GM12878 (cell line): ENCODE measurements around the gene GALT. TPM values are rescaled to one million over a fixed set of nuclear protein-coding genes. Genes with fewer than 3 reads are reported as not detected.

ENCODE experiments used
- ASH2L ChIP-seq: fragments of 300-600, 200-600 bp; sonication (generic); IDR thresholded peaks from 2 replicates; pipeline ENCODE4 v1.6.1; 2017; ENCODE audit warnings: low read depth, mild to moderate bottlenecking, borderline replicate concordance
- BHLHE40 ChIP-seq, 2 experiments: fragments of 450-650 bp in 1 of 2; IDR thresholded peaks; 2 replicates each; pipeline ENCODE4 v1.6.1; 2011 to 2017; ENCODE audit warnings: low read depth in 2 of 2, borderline replicate concordance in 1 of 2, improper control_type of control experiment in 1 of 2, low read length in 1 of 2, mild to moderate bottlenecking in 1 of 2
- CBFB ChIP-seq: IDR thresholded peaks from 2 replicates; pipeline ENCODE4 v1.6.1; 2016; ENCODE audit warnings: antibody characterized with exemption, low read depth
- CHD2 ChIP-seq: IDR thresholded peaks from 2 replicates; pipeline ENCODE4 v1.6.1; 2011; ENCODE audit warnings: low read depth, low read length, improper control_type of control experiment, borderline replicate concordance
- CREB1 ChIP-seq: IDR thresholded peaks from 2 replicates; pipeline ENCODE4 v1.6.1; 2012; ENCODE audit warnings: low read depth, mild to moderate bottlenecking, inconsistent platforms
- DPF2 ChIP-seq: fragments of 450-650 bp; IDR thresholded peaks from 2 replicates; pipeline ENCODE4 v1.6.1; 2017; ENCODE audit warnings: mild to moderate bottlenecking
- EGR1 ChIP-seq, 2 experiments: IDR thresholded peaks; 1 replicate in 1 of 2; 2 replicates in 1 of 2; pipeline ENCODE4 v1.6.1; 2011 to 2012; ENCODE audit warnings: low read depth in 2 of 2, low read length in 2 of 2, borderline replicate concordance in 1 of 2, mild to moderate bottlenecking in 1 of 2, moderate library complexity in 1 of 2
- ESRRA ChIP-seq: IDR thresholded peaks from 2 replicates; pipeline ENCODE4 v1.6.1; 2012; ENCODE audit warnings: mild to moderate bottlenecking, low read length, improper control_type of control experiment
- IRF4 ChIP-seq: IDR thresholded peaks from 2 replicates; pipeline ENCODE4 v1.6.1; 2011; ENCODE audit warnings: low read depth, low read length
- JUNB ChIP-seq: IDR thresholded peaks from 2 replicates; pipeline ENCODE4 v1.6.1; 2016; ENCODE audit warnings: antibody characterized with exemption, mild to moderate bottlenecking
- MEF2A ChIP-seq: IDR thresholded peaks from 2 replicates; pipeline ENCODE4 v1.6.1; 2011; ENCODE audit warnings: low read depth, mild to moderate bottlenecking, low read length, moderate library complexity; ENCODE audit not compliant: insufficient read depth
- MYC ChIP-seq: IDR thresholded peaks from 2 replicates; pipeline ENCODE4 v1.6.1; 2011; ENCODE audit warnings: mild to moderate bottlenecking, low read length, moderate library complexity, inconsistent platforms; ENCODE audit not compliant: insufficient read depth, insufficient replicate concordance, insufficient read length, severe bottlenecking
- NFIC ChIP-seq: IDR thresholded peaks from 2 replicates; pipeline ENCODE4 v1.6.1; 2012; ENCODE audit warnings: low read depth, mild to moderate bottlenecking, inconsistent platforms, low read length, moderate library complexity
- POLR2AphosphoS5 ChIP-seq: IDR thresholded peaks from 2 replicates; pipeline ENCODE4 v1.6.1; 2011; ENCODE audit warnings: mild to moderate bottlenecking, low read length, inconsistent platforms
- RB1 ChIP-seq: fragments of 450-650 bp; formaldehyde crosslinking; IDR thresholded peaks from 2 replicates; pipeline ENCODE4 v1.6.1; 2017; ENCODE audit warnings: mild to moderate bottlenecking, borderline replicate concordance
- RUNX3 ChIP-seq: IDR thresholded peaks from 2 replicates; pipeline ENCODE4 v1.6.1; 2012; ENCODE audit warnings: low read length, inconsistent platforms
- SMC3 ChIP-seq: IDR thresholded peaks from 2 replicates; pipeline ENCODE4 v1.6.1; 2011; ENCODE audit warnings: low read length, improper control_type of control experiment, borderline replicate concordance
- SP1 ChIP-seq: IDR thresholded peaks from one replicate; pipeline ENCODE4 v1.6.1; 2011; ENCODE audit warnings: low read depth, low read length
- SUZ12 ChIP-seq: fragments of 200-600 bp; sonication (generic); IDR thresholded peaks from one replicate; pipeline ENCODE4 v1.6.1; 2018; ENCODE audit warnings: antibody characterized with exemption, mild to moderate bottlenecking; ENCODE audit not compliant: unreplicated experiment
- TBL1XR1 ChIP-seq: IDR thresholded peaks from 2 replicates; pipeline ENCODE4 v1.6.1; 2012; ENCODE audit warnings: low read depth, low read length, improper control_type of control experiment
- USF2 ChIP-seq: IDR thresholded peaks from 2 replicates; pipeline ENCODE4 v1.6.1; 2011; ENCODE audit warnings: low read depth, low read length, improper control_type of control experiment, borderline replicate concordance
- ZBED1 ChIP-seq: IDR thresholded peaks from 2 replicates; pipeline ENCODE4 v1.6.1; 2016; ENCODE audit warnings: borderline replicate concordance
- ZNF217 ChIP-seq: fragments of 450-650 bp; IDR thresholded peaks from 2 replicates; pipeline ENCODE4 v1.6.1; 2017; ENCODE audit warnings: antibody characterized with exemption, mild to moderate bottlenecking
- ZNF592 ChIP-seq: fragments of 450-650 bp; IDR thresholded peaks from 2 replicates; pipeline ENCODE4 v1.6.1; 2017; ENCODE audit warnings: mild to moderate bottlenecking, moderate library complexity
- polyA plus RNA-seq, 11 experiments: library from polyadenylated mRNA; depleted of rRNA in 4 of 11; unstranded in 6 of 11; stranded (reverse) in 5 of 11; fragments of >200 nt; fragmentation: Nextera tagmentation in 4 of 11; fragmentation: Illumina TruSeq in 1 of 11; extraction: Ambion mirVana in 4 of 11; extraction: Trizol in 1 of 11; gene quantifications; 1 replicate in 1 of 11; 2 replicates in 10 of 11; pipeline versions ENCODE4 v1.2.1 to v1.2.3, GENCODE V29; 2011 to 2016; ENCODE audit warnings: inconsistent platforms in 2 of 11, missing spikeins in 2 of 11, low read depth in 1 of 11
- total RNA-seq, 4 experiments: library from RNA; depleted of rRNA in 3 of 4; stranded (reverse); fragments of >200 nt in 3 of 4; fragmentation: Illumina TruSeq in 1 of 4; extraction: Trizol in 1 of 4; gene quantifications; 2 replicates each; pipeline versions ENCODE4 v1.2.1 to v1.2.3, GENCODE V29; 2013 to 2021
- TF ChIP-seq, protein P1 (sequence below): fragments of 150-350 bp; IDR thresholded peaks from 2 replicates; pipeline ENCODE4 v1.6.1; 2014; ENCODE audit warnings: mild to moderate bottlenecking, low read depth, low read length

GALT gene
- total and polyA plus RNA-seq, 10 of the 15 experiments (the other 5 are each of a cell fraction or from before 2014, with no cell fraction given) = 9.3 to 34.1 (median 26.9) TPM

- TF ChIP-seq MYC (no peak), TBL1XR1 (0 out of 2 replicates have a peak, but pooled peaks have one; percentile 19), SMC3 (no peak), CHD2 (peak; percentile 44; the same call in 1 of the 2 replicates), IRF4 (no peak), ZNF592 (no peak), ZNF217 (0 out of 2 replicates have a peak, but pooled peaks have one; percentile 58), ESRRA (no peak), CBFB (no peak), DPF2 (peak; percentile 70), SUZ12 (no peak), ZBED1 (no peak), SP1 (peak; percentile 88), EGR1 (IDR thresholded peaks at IDR 0.05; ENCODE audit: borderline replicate concordance in 1 of 2, low read depth in 2 of 2, low read length in 2 of 2) (peak in 1 of 2 experiments; percentile 54; a peak in 1 of 3 replicates), CREB1 (no peak), JUNB (no peak), USF2 (no peak), MEF2A (no peak), ASH2L (no peak), RUNX3 (peak; percentile 2), POLR2AphosphoS5 (peak; percentile 65; the same call in 1 of the 2 replicates), RB1 (no peak), BHLHE40 (IDR thresholded peaks at IDR 0.05; ENCODE audit: borderline replicate concordance in 1 of 2, low read depth in 2 of 2, low read length in 1 of 2) (peak; percentile 93 to 95), NFIC (no peak)
- TF ChIP-seq, protein P1, sequence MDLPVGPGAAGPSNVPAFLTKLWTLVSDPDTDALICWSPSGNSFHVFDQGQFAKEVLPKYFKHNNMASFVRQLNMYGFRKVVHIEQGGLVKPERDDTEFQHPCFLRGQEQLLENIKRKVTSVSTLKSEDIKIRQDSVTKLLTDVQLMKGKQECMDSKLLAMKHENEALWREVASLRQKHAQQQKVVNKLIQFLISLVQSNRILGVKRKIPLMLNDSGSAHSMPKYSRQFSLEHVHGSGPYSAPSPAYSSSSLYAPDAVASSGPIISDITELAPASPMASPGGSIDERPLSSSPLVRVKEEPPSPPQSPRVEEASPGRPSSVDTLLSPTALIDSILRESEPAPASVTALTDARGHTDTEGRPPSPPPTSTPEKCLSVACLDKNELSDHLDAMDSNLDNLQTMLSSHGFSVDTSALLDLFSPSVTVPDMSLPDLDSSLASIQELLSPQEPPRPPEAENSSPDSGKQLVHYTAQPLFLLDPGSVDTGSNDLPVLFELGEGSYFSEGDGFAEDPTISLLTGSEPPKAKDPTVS = no peak
Measured at GRCh38 chr9:34637356-34638137, 8.9 kb upstream of the GALT start, which contains the start of gene SIGMAR1 (continued).
